HG02943 (cell line): Measurements from ENCODE around the gene UTS2B.
A peak's percentile ranks its signal among the peaks of the same experiment; 100 is the strongest.

Experiments
- ATAC-seq: cut with Tn5 transposase; IDR thresholded peaks from one replicate; pipeline ENCODE4 v1.9.1; 2021; ENCODE audit warnings: mild to moderate bottlenecking, low read depth, moderate library complexity; ENCODE audit not compliant: unreplicated experiment

The UTS2B gene

GRCh38 chr3:191353022-191353777 lies 22.9 kb upstream of the UTS2B start:
- peak; percentile 49 for ATAC-seq

DNA sequence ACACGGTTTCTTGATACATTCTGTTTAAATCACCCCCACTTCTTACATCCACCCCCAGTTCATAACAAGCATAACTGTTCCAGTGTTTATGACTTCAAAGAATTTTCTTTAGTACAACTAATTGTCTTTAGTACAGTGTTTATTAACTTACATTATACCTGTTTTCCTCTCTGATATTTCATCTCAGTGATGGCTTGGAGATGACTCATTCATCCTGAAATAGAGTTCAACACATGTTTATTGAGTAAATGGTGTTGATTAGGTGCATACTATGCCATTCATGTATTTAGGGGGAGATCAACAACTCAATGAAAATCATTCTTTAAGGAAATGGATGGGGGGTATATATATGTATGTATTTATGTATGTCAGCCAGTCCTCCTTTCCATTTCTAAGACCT lies 21.7 kb upstream of the UTS2B start:
- ATAC-seq = no peak

- ATAC-seq = no peak
Observed at GRCh38 chr3:191350396-191351090, 20.2 kb upstream of the UTS2B start.

DNA sequence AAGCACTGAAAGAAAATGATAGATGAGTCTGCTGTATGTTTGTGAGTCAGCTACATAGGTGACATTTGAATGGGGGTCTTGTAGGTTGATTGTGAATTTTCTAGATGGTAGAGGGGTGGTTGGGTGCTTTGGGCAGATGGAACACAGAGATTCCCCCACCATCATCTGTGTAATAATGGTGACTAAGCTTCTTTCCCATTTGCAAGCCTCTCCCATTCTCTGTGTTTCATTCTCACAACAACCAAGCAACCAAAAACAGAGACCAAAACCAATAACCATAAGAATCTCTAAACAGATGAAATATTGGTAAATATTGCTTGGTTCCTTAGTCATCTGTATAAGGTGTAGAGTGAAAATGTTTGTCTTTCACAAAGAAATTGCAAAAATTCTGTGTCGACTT lies 17.8 kb upstream of the UTS2B start:
- no peak for ATAC-seq

DNA sequence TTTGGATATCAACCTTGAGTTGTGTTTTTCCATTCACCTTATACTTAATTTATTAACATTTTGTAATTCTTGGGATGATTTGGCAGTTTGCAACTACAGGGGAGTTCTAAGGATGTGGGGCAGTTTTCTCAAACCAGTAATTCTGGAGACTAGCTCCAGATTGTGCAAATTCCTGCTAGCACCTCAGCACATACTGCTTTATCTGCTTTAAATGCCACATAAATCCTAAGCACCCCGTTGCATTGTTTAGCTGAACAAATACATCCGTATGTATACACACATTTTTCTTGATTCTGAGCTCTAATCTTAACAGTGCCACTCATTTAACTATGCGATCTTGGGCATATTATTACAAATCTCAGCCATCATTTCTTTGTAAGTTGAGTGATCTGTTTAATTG lies 16.9 kb upstream of the UTS2B start:
- no peak for ATAC-seq

DNA sequence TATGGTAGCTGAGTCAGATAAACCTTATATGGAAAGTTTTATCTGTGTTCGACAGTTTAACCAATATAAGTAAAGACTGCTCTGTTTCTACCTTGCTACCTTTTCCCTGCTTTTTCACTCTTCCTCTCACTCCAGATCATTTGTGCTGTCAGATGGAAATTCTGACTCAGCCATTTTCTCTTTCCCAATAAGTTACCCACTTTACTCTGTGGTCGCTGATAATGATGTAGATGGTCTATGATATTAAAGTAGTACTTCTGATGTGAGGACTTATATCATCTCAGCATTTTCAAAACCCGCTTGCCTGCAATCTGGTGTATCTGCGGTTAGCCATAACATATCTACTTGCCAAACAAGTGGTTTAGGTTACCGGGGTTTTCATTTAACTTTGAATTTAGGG lies 15.0 kb upstream of the UTS2B start:
- no peak for ATAC-seq

DNA sequence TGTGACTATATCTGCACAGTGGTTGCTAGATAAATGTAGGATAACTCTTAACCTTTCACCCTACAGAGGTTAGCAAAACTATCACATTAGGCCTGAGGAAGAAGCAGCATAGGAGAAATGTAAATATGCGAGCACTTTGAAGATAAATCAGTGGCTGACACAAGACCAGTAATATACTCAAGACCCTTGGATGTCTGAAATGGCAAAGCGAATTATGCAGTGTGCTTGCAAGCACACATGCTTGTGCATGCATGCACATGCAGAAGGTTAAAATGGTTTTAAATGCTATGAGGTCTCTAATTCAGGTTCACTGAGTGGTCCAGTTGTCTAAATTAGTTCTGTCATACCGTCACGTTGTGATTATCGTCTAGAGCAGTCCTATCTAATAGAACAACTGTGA lies 13.6 kb upstream of the UTS2B start:
- no peak for ATAC-seq

GRCh38 chr3:191343115-191343514 lies 12.8 kb upstream of the UTS2B start:
- no peak for ATAC-seq

DNA sequence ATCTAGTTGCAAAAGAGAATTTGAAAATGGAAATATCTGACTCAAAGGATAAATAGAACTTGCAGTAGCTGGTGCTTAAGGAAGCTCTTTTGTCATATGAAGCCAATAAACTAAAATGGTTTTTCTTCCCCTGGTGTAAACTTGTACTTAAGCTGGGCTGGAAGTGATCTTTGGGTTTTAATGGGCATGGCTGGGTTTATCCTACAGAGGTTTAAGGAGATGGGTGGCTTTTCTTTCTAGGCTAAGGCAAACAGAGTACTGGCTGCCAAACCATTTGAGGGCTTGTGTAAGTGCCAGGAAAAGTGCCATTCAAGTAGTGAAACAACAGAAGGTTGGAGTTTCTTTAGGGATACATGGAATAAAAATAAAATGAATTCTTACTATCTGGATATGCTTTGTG lies 12.1 kb upstream of the UTS2B start:
- ATAC-seq = no peak

- no peak for ATAC-seq
Observed at GRCh38 chr3:191342006-191342405, 11.7 kb upstream of the UTS2B start.

GRCh38 chr3:191340966-191341365 lies 10.6 kb upstream of the UTS2B start:
- ATAC-seq = peak; percentile 51

GRCh38 chr3:191340351-191340750 lies 10.0 kb upstream of the UTS2B start:
- ATAC-seq = no peak

GRCh38 chr3:191339316-191339917 lies 9.1 kb upstream of the UTS2B start:
- no peak for ATAC-seq

GRCh38 chr3:191338177-191338488 lies 7.8 kb upstream of the UTS2B start:
- ATAC-seq = no peak

DNA sequence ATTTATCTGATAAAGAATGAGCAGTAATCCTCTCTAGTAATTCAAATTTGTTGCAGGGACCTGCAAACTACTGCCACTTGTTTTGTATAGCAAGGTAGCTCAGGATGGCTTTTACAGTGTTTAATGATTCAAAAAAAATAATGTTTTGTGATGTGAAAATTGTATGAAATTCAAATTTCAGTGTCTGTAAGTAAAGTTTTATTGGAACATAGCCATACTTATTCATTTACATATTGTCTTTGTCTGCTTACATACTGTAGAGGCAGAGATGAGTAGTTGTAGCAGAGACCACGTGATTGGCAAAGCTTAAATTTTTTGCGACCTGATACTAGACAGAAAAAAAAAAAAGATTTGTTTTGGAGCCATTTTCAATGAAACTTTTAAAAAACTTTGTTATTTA lies 6.5 kb upstream of the UTS2B start:
- no peak for ATAC-seq

GRCh38 chr3:191334346-191334893 lies 4.1 kb upstream of the UTS2B start:
- ATAC-seq = no peak

DNA sequence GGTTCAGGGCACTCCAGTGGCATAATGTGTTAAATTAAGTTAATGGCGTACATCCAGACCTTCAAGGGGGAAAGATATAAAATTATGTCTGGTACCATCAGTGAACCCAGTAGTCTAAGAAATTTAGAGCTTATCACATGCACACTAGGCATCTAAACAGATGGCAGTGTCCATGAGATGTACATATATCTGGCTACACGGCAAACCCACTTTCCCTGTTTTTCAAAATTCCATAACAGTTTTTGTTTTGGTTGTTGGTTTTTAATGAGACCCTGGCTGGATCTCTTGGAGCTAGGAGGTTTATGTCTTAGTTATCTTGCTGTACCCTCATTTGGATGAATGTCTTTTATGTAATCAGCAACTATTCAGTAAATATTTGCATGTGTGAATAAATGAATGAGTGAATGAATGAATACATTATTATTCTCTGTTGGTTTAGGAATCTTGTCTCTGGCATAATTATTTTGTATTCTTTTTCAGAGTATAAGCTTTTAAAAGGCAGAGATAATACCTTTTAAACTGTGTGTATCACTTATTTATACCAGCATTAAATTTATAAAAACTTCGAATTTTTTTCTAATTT lies 3.1 kb upstream of the UTS2B start:
- no peak for ATAC-seq

DNA sequence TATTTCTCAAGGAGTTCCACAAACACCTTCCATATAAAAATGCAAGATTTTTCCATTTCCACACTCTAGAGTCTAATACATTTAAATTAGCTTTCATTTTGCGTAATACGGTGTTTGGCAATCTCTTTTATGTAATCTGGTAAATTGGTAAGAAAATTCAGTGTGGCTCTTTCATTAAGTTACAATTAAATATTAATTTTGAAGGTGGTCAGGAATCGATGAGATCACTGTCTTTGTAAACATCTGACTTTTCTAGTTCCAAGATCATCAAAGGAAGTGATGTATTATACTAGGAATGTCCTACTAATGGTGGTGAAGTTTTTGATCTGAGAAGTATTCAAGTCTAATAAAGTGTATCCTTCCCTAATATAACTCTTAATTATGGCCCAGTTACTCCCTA lies 1.1 kb upstream of the UTS2B start:
- ATAC-seq = no peak

- no peak for ATAC-seq
Observed at GRCh38 chr3:191330530-191331048, 263 bp upstream of the UTS2B start.

- peak; percentile 74 for ATAC-seq
Observed at GRCh38 chr3:191328962-191329653, 1.2 kb downstream of the UTS2B start, which contains the start of gene CCDC50. CCDC50 (plus strand) TSS chr3:191329394; CDS start chr3:191329675, 281 bp downstream.
